GM23338 (cell line): Measurements from ENCODE around the gene POLR2A. TPM values are rescaled to one million over a fixed set of nuclear protein-coding genes. Genes with fewer than 3 reads are reported as not detected.
A peak's percentile ranks its signal among the peaks of the same experiment; 100 is the strongest.

ENCODE experiments used
- ATAC-seq: fragments of 200-7000 bp; cut with Tn5 transposase; 3 replicates; pipeline ENCODE4 v1.9.1; 2020
- DNase-seq: peaks from one replicate; pipeline ENCODE4 v3.0.0-alpha.2; 2015; ENCODE audit warnings: low spot score
- H2AFZ ChIP-seq: fragments of 200-600 bp; sonication (generic); 2 replicates; pipeline ENCODE4 v1.8.0; 2016; ENCODE audit warnings: antibody characterized with exemption, mild to moderate bottlenecking, moderate library complexity
- H3F3A ChIP-seq: fragments of 200-600 bp; sonication (generic); replicated peaks from 2 replicates; pipeline ENCODE4 v1.8.0; 2017; ENCODE audit warnings: antibody characterized with exemption, mixed run types, low read depth
- H3K27ac ChIP-seq: fragments of 200-600 bp; sonication (generic); 2 replicates; pipeline ENCODE4 v1.6.1; 2016; ENCODE audit warnings: low read depth
- H3K27me3 ChIP-seq: fragments of 200-600 bp; sonication (generic); 2 replicates; pipeline ENCODE4 v1.8.0; 2016; ENCODE audit warnings: mild to moderate bottlenecking, mixed run types, moderate library complexity; ENCODE audit not compliant: insufficient read depth
- H3K36me3 ChIP-seq: fragments of 200-600 bp; sonication (generic); 2 replicates; pipeline ENCODE4 v1.8.0; 2016; ENCODE audit warnings: mild to moderate bottlenecking; ENCODE audit not compliant: insufficient read depth
- H3K4me1 ChIP-seq: fragments of 200-600 bp; sonication (generic); 2 replicates; pipeline ENCODE4 v1.8.0; 2016; ENCODE audit warnings: mild to moderate bottlenecking, moderate library complexity; ENCODE audit not compliant: insufficient read depth
- H3K4me2 ChIP-seq: fragments of 200-600 bp; sonication (generic); 2 replicates; pipeline ENCODE4 v1.7.1; 2017; ENCODE audit warnings: mixed run types
- H3K4me3 ChIP-seq: fragments of 200-600 bp; sonication (generic); 2 replicates; pipeline ENCODE4 v1.6.1; 2016; ENCODE audit warnings: mixed run types
- H3K79me2 ChIP-seq: fragments of 200-600 bp; sonication (generic); replicated peaks from 2 replicates; pipeline ENCODE4 v1.8.0; 2017; ENCODE audit warnings: mild to moderate bottlenecking; ENCODE audit not compliant: insufficient read depth
- H3K9me2 ChIP-seq: fragments of 200-600 bp; sonication (generic); 2 replicates; pipeline ENCODE4 v1.8.0; 2017; ENCODE audit not compliant: insufficient read depth
- H4K20me1 ChIP-seq: fragments of 200-600 bp; sonication (generic); replicated peaks from 2 replicates; pipeline ENCODE4 v1.8.0; 2017; ENCODE audit warnings: mild to moderate bottlenecking; ENCODE audit not compliant: insufficient read depth
- H3K27ac Mint-ChIP-seq: 2 replicates; pipeline ENCODE4 v1.8.0; 2020; ENCODE audit warnings: inconsistent platforms, mild to moderate bottlenecking, moderate library complexity, mixed read lengths
- H3K27me3 Mint-ChIP-seq: 3 replicates; pipeline ENCODE4 v1.8.0; 2022; ENCODE audit warnings: low read depth, mild to moderate bottlenecking, moderate library complexity, mixed read lengths, inconsistent platforms; ENCODE audit not compliant: insufficient read depth, poor library complexity
- H3K36me3 Mint-ChIP-seq: 3 replicates; pipeline ENCODE4 v1.8.0; 2021; ENCODE audit warnings: low read depth, mild to moderate bottlenecking, inconsistent platforms, moderate library complexity, mixed read lengths
- H3K4me1 Mint-ChIP-seq: 3 replicates; pipeline ENCODE4 v1.8.0; 2020; ENCODE audit warnings: mild to moderate bottlenecking, inconsistent platforms, mixed read lengths
- H3K4me3 Mint-ChIP-seq: 3 replicates; pipeline ENCODE4 v1.8.0; 2021; ENCODE audit warnings: moderate library complexity, mild to moderate bottlenecking, inconsistent platforms, mixed read lengths
- H3K9me3 Mint-ChIP-seq: 3 replicates; pipeline ENCODE4 v1.8.0; 2020; ENCODE audit warnings: moderate library complexity, mild to moderate bottlenecking, inconsistent platforms, mixed read lengths
- CREB1 ChIP-seq: fragments of 250-450 bp; sonication (Bioruptor Pico); IDR thresholded peaks from 2 replicates; pipeline ENCODE4 v1.5.0; 2020; ENCODE audit warnings: low read depth, mild to moderate bottlenecking, moderate library complexity
- EZH2phosphoT487 ChIP-seq: fragments of 200-600 bp; sonication (generic); IDR thresholded peaks from one replicate; pipeline ENCODE4 v1.8.1; 2018; ENCODE audit warnings: antibody characterized with exemption; ENCODE audit not compliant: unreplicated experiment
- JUNB ChIP-seq: IDR thresholded peaks from one replicate; pipeline ENCODE4 v1.6.1; 2016; ENCODE audit warnings: antibody characterized with exemption; ENCODE audit not compliant: unreplicated experiment
- POLR2AphosphoS5 ChIP-seq: IDR thresholded peaks from 2 replicates; pipeline ENCODE4 v1.6.1; 2016; ENCODE audit warnings: antibody characterized with exemption, low read depth
- ZNF331 ChIP-seq: fragments of 250-450 bp; sonication (Bioruptor Pico); IDR thresholded peaks from 2 replicates; pipeline ENCODE4 v1.5.0; 2020; ENCODE audit warnings: low read depth, mild to moderate bottlenecking, moderate library complexity
- polyA plus RNA-seq: library from polyadenylated mRNA; unstranded; fragments of >200 nt; fragmentation: Nextera tagmentation; extraction: Ambion mirVana; gene quantifications from 2 replicates; pipeline ENCODE4 v1.2.1, GENCODE V29; 2016
- total RNA-seq: library from RNA; depleted of rRNA; stranded (reverse); fragments of >200 nt; shearing (Covaris generic); gene quantifications from 2 replicates; pipeline ENCODE4 v1.2.3, GENCODE V29; 2014
- TF ChIP-seq, protein P1 (sequence below): fragments of 250-450 bp; sonication (Bioruptor Pico); IDR thresholded peaks from 2 replicates; pipeline ENCODE4 v1.5.0; 2020; ENCODE audit warnings: mild to moderate bottlenecking, moderate library complexity
- TF ChIP-seq, protein P2 (sequence below): IDR thresholded peaks from 2 replicates; pipeline ENCODE4 v1.6.1; 2016; ENCODE audit warnings: antibody characterized with exemption

The POLR2A gene
- total and polyA plus RNA-seq, 2 experiments from 2014 or later, result 56.8 to 151 TPM

DNA sequence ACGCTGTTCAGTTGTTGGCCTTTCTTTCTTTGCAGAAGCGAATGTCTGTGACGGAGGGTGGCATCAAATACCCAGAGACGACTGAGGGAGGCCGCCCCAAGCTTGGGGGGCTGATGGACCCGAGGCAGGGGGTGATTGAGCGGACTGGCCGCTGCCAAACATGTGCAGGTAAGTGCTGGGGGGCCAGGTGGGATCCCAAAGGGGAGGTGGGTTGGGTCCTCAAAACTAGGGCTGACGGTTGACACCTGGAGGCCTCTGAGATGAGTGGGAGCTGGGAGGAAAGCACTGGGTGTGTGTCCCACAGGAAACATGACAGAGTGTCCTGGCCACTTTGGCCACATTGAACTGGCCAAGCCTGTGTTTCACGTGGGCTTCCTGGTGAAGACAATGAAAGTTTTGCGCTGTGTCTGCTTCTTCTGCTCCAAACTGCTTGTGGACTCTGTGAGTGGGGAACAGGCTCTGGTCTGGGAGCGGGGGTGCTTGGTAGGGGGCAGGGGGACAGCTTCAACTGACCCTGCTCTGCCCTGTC, 11.8 kb downstream of the POLR2A start (continued):
- TF ChIP-seq, protein P1, sequence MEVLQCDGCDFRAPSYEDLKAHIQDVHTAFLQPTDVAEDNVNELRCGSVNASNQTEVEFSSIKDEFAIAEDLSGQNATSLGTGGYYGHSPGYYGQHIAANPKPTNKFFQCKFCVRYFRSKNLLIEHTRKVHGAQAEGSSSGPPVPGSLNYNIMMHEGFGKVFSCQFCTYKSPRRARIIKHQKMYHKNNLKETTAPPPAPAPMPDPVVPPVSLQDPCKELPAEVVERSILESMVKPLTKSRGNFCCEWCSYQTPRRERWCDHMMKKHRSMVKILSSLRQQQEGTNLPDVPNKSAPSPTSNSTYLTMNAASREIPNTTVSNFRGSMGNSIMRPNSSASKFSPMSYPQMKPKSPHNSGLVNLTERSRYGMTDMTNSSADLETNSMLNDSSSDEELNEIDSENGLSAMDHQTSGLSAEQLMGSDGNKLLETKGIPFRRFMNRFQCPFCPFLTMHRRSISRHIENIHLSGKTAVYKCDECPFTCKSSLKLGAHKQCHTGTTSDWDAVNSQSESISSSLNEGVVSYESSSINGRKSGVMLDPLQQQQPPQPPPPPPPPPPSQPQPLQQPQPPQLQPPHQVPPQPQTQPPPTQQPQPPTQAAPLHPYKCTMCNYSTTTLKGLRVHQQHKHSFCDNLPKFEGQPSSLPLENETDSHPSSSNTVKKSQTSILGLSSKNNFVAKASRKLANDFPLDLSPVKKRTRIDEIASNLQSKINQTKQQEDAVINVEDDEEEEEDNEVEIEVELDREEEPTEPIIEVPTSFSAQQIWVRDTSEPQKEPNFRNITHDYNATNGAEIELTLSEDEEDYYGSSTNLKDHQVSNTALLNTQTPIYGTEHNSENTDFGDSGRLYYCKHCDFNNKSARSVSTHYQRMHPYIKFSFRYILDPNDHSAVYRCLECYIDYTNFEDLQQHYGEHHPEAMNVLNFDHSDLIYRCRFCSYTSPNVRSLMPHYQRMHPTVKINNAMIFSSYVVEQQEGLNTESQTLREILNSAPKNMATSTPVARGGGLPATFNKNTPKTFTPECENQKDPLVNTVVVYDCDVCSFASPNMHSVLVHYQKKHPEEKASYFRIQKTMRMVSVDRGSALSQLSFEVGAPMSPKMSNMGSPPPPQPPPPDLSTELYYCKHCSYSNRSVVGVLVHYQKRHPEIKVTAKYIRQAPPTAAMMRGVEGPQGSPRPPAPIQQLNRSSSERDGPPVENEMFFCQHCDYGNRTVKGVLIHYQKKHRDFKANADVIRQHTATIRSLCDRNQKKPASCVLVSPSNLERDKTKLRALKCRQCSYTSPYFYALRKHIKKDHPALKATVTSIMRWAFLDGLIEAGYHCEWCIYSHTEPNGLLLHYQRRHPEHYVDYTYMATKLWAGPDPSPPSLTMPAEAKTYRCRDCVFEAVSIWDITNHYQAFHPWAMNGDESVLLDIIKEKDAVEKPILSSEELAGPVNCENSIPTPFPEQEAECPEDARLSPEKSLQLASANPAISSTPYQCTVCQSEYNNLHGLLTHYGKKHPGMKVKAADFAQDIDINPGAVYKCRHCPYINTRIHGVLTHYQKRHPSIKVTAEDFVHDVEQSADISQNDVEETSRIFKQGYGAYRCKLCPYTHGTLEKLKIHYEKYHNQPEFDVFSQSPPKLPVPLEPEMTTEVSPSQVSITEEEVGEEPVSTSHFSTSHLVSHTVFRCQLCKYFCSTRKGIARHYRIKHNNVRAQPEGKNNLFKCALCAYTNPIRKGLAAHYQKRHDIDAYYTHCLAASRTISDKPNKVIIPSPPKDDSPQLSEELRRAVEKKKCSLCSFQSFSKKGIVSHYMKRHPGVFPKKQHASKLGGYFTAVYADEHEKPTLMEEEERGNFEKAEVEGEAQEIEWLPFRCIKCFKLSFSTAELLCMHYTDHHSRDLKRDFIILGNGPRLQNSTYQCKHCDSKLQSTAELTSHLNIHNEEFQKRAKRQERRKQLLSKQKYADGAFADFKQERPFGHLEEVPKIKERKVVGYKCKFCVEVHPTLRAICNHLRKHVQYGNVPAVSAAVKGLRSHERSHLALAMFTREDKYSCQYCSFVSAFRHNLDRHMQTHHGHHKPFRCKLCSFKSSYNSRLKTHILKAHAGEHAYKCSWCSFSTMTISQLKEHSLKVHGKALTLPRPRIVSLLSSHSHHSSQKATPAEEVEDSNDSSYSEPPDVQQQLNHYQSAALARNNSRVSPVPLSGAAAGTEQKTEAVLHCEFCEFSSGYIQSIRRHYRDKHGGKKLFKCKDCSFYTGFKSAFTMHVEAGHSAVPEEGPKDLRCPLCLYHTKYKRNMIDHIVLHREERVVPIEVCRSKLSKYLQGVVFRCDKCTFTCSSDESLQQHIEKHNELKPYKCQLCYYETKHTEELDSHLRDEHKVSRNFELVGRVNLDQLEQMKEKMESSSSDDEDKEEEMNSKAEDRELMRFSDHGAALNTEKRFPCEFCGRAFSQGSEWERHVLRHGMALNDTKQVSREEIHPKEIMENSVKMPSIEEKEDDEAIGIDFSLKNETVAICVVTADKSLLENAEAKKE (CRISPR knock-in tag), result no peak
- TF ChIP-seq JUNB (no peak), ZNF331 (no peak), POLR2AphosphoS5 (no peak)

DNA sequence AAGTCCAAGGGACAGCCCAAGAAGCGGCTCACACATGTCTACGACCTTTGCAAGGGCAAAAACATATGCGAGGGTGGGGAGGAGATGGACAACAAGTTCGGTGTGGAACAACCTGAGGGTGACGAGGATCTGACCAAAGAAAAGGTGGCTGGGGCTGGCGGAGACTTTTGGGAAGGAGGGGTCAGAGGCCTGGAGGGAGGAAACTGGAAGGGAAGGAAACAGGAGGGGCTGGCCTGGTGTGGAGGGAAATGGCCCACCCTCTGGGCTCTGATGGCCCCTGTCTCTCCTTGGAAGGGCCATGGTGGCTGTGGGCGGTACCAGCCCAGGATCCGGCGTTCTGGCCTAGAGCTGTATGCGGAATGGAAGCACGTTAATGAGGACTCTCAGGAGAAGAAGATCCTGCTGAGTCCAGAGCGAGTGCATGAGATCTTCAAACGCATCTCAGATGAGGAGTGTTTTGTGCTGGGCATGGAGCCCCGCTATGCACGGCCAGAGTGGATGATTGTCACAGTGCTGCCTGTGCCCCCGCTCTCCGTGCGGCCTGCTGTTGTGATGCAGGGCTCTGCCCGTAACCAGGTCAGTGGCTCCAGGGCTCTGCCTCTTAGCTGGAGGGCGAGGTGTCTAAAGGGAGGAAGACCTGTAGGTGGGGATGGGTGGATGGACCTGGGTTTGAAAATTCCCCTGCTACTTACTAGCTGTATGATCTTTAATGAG, 12.5 kb downstream of the POLR2A start:
- Histone ChIP-seq H3K79me2 (peaks cover 44% of the 10 kb centered on the region), H3K9me2 (no peaks in the 10 kb centered on the region), H3K36me3 (peaks cover 32% of the 10 kb centered on the region), H3K4me3 (no peak overlapping the region), H3K27ac (no peak overlapping the region), H3K27me3 (no peaks in the 10 kb centered on the region), H3K4me2 (no peak overlapping the region), H3K4me1 (no peaks in the 10 kb centered on the region), H4K20me1 (peaks cover 24% of the 10 kb centered on the region), H3F3A (0 out of 2 replicates have a peak, but pooled peaks cover 10% of the 10 kb centered on the region), H2AFZ (no peak overlapping the region)
- no peak for ATAC-seq
- no peak overlapping the region; the same call in 2 of the 3 replicates for H3K4me3 Mint-ChIP-seq
- peaks cover 3% of the 10 kb centered on the region; the same call in 2 of the 3 replicates for H3K4me1 Mint-ChIP-seq
- peaks cover 81% of the 10 kb centered on the region for H3K36me3 Mint-ChIP-seq
- H3K27ac Mint-ChIP-seq, result 0 out of 2 replicates have a peak overlapping the region, but pooled peaks have one; percentile 27
- H3K27me3 Mint-ChIP-seq, result peaks cover 8% of the 10 kb centered on the region
- no peak for DNase-seq
- no peaks in the 10 kb centered on the region; the same call in 2 of the 3 replicates for H3K9me3 Mint-ChIP-seq
- TF ChIP-seq, protein P1 (CRISPR knock-in tag), result no peak
- no peak for TF ChIP-seq CREB1 (CRISPR knock-in tag)
- TF ChIP-seq EZH2phosphoT487, result no peak
- TF ChIP-seq, protein P2, sequence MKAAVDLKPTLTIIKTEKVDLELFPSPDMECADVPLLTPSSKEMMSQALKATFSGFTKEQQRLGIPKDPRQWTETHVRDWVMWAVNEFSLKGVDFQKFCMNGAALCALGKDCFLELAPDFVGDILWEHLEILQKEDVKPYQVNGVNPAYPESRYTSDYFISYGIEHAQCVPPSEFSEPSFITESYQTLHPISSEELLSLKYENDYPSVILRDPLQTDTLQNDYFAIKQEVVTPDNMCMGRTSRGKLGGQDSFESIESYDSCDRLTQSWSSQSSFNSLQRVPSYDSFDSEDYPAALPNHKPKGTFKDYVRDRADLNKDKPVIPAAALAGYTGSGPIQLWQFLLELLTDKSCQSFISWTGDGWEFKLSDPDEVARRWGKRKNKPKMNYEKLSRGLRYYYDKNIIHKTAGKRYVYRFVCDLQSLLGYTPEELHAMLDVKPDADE, result no peak
